IPS-20b (cell line): Measurements from ENCODE around the gene TBC1D5.
"Not testable (repeated sequence)": the region's sequence is repeated elsewhere in the genome, so short reads cannot be mapped to it uniquely, and the experiment has no call there.

Experiments
- H3K27ac ChIP-seq: one replicate; pipeline ENCODE4 v1.5.1; 2013; ENCODE audit warnings: low read length
- H3K27me3 ChIP-seq: 2 replicates; pipeline ENCODE4 v1.6.1; 2013; ENCODE audit warnings: mild to moderate bottlenecking, low read length, inconsistent platforms; ENCODE audit not compliant: insufficient read depth
- H3K36me3 ChIP-seq: 2 replicates; pipeline ENCODE4 v1.6.1; 2013; ENCODE audit warnings: low read depth, mild to moderate bottlenecking, inconsistent platforms, low read length, moderate library complexity; ENCODE audit not compliant: insufficient read depth
- H3K4me1 ChIP-seq: 2 replicates; pipeline ENCODE4 v1.6.1; 2013; ENCODE audit warnings: mild to moderate bottlenecking, control low read depth, inconsistent platforms, low read length, moderate library complexity; ENCODE audit not compliant: insufficient read depth
- H3K4me3 ChIP-seq: 2 replicates; pipeline ENCODE4 v1.5.1; 2013; ENCODE audit warnings: mild to moderate bottlenecking, low read length, inconsistent platforms
- H3K9ac ChIP-seq: 2 replicates; pipeline ENCODE4 v1.6.1; 2013; ENCODE audit warnings: low read depth, mild to moderate bottlenecking, inconsistent platforms, low read length, moderate library complexity
- H3K9me3 ChIP-seq: 2 replicates; pipeline ENCODE4 v1.6.1; 2013; ENCODE audit warnings: mild to moderate bottlenecking, low read depth, low read length, inconsistent platforms; ENCODE audit not compliant: insufficient read depth

TBC1D5 gene

GRCh38 chr3:17638356-17638755 is 104.1 kb downstream of the TBC1D5 start:
- Histone ChIP-seq H3K27me3 (no peaks in the 10 kb centered on the region), H3K4me1 (peaks cover 4% of the 10 kb centered on the region; the same call in 1 of the 2 replicates), H3K36me3 (no peaks in the 10 kb centered on the region), H3K9ac (no peak overlapping the region), H3K4me3 (no peak overlapping the region), H3K27ac (no peak overlapping the region), H3K9me3 (no peaks in the 10 kb centered on the region)

GRCh38 chr3:17635675-17636074 is 106.8 kb downstream of the TBC1D5 start:
- H3K9ac ChIP-seq, H3K27ac ChIP-seq, H3K4me3 ChIP-seq, H3K9me3 ChIP-seq, H3K27me3 ChIP-seq, H3K4me1 ChIP-seq, H3K36me3 ChIP-seq: not testable (repeated sequence)

GRCh38 chr3:17634964-17635363 is 107.5 kb downstream of the TBC1D5 start:
- Histone ChIP-seq H3K4me3 (no peak overlapping the region), H3K9ac (no peak overlapping the region), H3K27ac (no peak overlapping the region), H3K9me3 (no peaks in the 10 kb centered on the region), H3K27me3 (no peaks in the 10 kb centered on the region), H3K4me1 (peaks cover 4% of the 10 kb centered on the region; the same call in 1 of the 2 replicates), H3K36me3 (no peaks in the 10 kb centered on the region)

- H3K9me3 ChIP-seq = no peaks in the 10 kb centered on the region
- H3K27ac ChIP-seq = no peak overlapping the region
- H3K36me3 ChIP-seq = no peaks in the 10 kb centered on the region
- H3K9ac ChIP-seq = no peak overlapping the region
- no peak overlapping the region for H3K4me3 ChIP-seq
- no peaks in the 10 kb centered on the region for H3K4me1 ChIP-seq
- no peaks in the 10 kb centered on the region for H3K27me3 ChIP-seq
Observed at GRCh38 chr3:17634201-17634600, 108.2 kb downstream of the TBC1D5 start.

GRCh38 chr3:17632401-17633100 is 109.9 kb downstream of the TBC1D5 start:
- Histone ChIP-seq H3K36me3 (no peaks in the 10 kb centered on the region), H3K4me1 (no peaks in the 10 kb centered on the region; the same call in 1 of the 2 replicates), H3K9ac (no peak overlapping the region), H3K4me3 (no peak overlapping the region), H3K27ac (no peak overlapping the region), H3K27me3 (no peaks in the 10 kb centered on the region), H3K9me3 (no peaks in the 10 kb centered on the region)

GRCh38 chr3:17631609-17632008 is 110.8 kb downstream of the TBC1D5 start:
- H3K4me1 ChIP-seq = peaks cover 4% of the 10 kb centered on the region; the same call in 1 of the 2 replicates
- no peaks in the 10 kb centered on the region for H3K36me3 ChIP-seq
- no peak overlapping the region for H3K27ac ChIP-seq
- H3K9ac ChIP-seq = no peak overlapping the region
- H3K9me3 ChIP-seq = no peaks in the 10 kb centered on the region
- H3K27me3 ChIP-seq = no peaks in the 10 kb centered on the region
- H3K4me3 ChIP-seq = no peak overlapping the region

- no peak overlapping the region for H3K27ac ChIP-seq
- H3K36me3 ChIP-seq = no peaks in the 10 kb centered on the region
- H3K4me1 ChIP-seq = peaks cover 25% of the 10 kb centered on the region; the same call in 1 of the 2 replicates
- no peaks in the 10 kb centered on the region for H3K27me3 ChIP-seq
- no peak overlapping the region for H3K9ac ChIP-seq
- no peak overlapping the region for H3K4me3 ChIP-seq
- H3K9me3 ChIP-seq = no peaks in the 10 kb centered on the region
Observed at GRCh38 chr3:17629400-17629799, 113.0 kb downstream of the TBC1D5 start.

- Histone ChIP-seq H3K9ac (no peak overlapping the region; the same call in 1 of the 2 replicates), H3K27me3 (no peaks in the 10 kb centered on the region), H3K27ac (no peak overlapping the region), H3K36me3 (no peaks in the 10 kb centered on the region), H3K9me3 (no peaks in the 10 kb centered on the region), H3K4me1 (peaks cover 38% of the 10 kb centered on the region; the same call in 1 of the 2 replicates), H3K4me3 (no peak overlapping the region)
Observed at GRCh38 chr3:17626395-17626794, 116.0 kb downstream of the TBC1D5 start.

GRCh38 chr3:17625133-17625532 is 117.3 kb downstream of the TBC1D5 start:
- Histone ChIP-seq H3K36me3 (no peaks in the 10 kb centered on the region), H3K27ac (no peak overlapping the region), H3K9ac (no peak overlapping the region), H3K9me3 (no peaks in the 10 kb centered on the region), H3K27me3 (no peaks in the 10 kb centered on the region), H3K4me1 (peaks cover 38% of the 10 kb centered on the region; the same call in 1 of the 2 replicates), H3K4me3 (peak overlapping the region; percentile 15; the same call in 1 of the 2 replicates)

GRCh38 chr3:17623464-17623863 is 119.0 kb downstream of the TBC1D5 start:
- H3K9me3 ChIP-seq = no peaks in the 10 kb centered on the region
- H3K4me3 ChIP-seq = no peak overlapping the region
- H3K36me3 ChIP-seq = no peaks in the 10 kb centered on the region
- H3K4me1 ChIP-seq = peaks cover 44% of the 10 kb centered on the region
- H3K27me3 ChIP-seq = no peaks in the 10 kb centered on the region
- no peak overlapping the region for H3K9ac ChIP-seq
- H3K27ac ChIP-seq = no peak overlapping the region

- Histone ChIP-seq H3K36me3 (no peaks in the 10 kb centered on the region), H3K9ac (no peak overlapping the region), H3K9me3 (no peaks in the 10 kb centered on the region), H3K4me1 (peaks cover 25% of the 10 kb centered on the region), H3K27ac (no peak overlapping the region), H3K27me3 (no peaks in the 10 kb centered on the region), H3K4me3 (no peak overlapping the region)
Observed at GRCh38 chr3:17619968-17620367, 122.5 kb downstream of the TBC1D5 start.

GRCh38 chr3:17613017-17613416 is 129.4 kb downstream of the TBC1D5 start:
- not testable (repeated sequence) for H3K4me3 ChIP-seq, H3K27ac ChIP-seq, H3K9ac ChIP-seq, H3K36me3 ChIP-seq, H3K27me3 ChIP-seq, H3K4me1 ChIP-seq, H3K9me3 ChIP-seq
